Measurements from ENCODE around the gene PPP6R3.

DNA sequence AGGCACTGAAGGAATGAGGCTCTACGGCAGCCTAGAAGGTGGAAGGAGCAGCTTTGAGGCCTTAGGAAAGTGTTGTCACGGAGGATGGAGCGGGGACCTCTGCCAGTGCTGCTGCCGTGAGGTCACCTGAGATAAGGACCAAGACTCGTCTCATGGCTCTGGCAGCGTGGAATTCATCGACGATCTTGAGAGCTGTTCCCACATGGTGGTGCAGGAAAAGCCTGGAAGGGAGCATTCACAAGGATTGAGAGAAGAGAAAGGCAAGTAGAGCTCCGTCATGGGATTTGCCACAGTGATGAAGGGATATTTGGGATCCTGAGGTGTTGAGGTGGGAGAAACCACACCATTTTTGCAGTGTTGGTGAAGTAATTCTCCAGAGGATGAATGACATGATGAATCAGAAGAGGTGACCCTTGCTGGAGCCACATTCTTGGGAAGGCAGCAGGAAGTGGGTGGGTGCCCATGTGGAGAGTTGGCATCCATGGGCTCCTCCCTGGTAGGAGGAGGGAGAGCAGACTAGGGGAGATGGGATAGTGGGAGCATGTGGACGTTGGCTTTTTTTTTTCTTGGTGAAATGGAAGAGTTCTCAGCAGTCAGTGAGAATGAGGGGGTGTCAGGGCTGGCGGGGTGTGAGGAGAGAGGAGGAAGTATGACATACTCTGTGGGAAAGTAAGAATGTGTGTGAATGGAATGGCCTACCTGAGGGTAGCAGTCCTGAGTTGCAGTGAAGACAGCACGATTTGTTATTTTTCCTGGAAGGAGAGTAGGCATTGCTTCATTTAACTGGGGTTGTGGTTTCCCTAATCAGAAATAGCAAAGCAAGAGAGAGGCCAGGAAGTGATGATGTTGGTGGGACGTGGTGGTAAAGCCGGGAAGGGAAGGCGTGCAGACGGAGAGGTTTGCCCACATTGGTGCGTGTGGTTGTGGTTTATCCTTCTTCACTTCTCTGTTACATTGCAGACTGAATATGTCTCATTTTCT lies 11.1 kb downstream of the PPP6R3 start:
- TF ChIP-seq, protein P1, sequence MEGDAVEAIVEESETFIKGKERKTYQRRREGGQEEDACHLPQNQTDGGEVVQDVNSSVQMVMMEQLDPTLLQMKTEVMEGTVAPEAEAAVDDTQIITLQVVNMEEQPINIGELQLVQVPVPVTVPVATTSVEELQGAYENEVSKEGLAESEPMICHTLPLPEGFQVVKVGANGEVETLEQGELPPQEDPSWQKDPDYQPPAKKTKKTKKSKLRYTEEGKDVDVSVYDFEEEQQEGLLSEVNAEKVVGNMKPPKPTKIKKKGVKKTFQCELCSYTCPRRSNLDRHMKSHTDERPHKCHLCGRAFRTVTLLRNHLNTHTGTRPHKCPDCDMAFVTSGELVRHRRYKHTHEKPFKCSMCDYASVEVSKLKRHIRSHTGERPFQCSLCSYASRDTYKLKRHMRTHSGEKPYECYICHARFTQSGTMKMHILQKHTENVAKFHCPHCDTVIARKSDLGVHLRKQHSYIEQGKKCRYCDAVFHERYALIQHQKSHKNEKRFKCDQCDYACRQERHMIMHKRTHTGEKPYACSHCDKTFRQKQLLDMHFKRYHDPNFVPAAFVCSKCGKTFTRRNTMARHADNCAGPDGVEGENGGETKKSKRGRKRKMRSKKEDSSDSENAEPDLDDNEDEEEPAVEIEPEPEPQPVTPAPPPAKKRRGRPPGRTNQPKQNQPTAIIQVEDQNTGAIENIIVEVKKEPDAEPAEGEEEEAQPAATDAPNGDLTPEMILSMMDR (IDR thresholded peaks at IDR 0.05), result no peak
- no peak for TF ChIP-seq EP300 (IDR thresholded peaks at IDR 0.05)
- TF ChIP-seq POLR2A (IDR thresholded peaks at IDR 0.05), result no peak
